ENCODE data around the gene TDP2. TPM values are rescaled to one million over a fixed set of nuclear protein-coding genes. Genes with fewer than 3 reads are reported as not detected.

Gene TDP2
- total RNA-seq, 1 donor from 2014 or later = 27.2 TPM

DNA sequence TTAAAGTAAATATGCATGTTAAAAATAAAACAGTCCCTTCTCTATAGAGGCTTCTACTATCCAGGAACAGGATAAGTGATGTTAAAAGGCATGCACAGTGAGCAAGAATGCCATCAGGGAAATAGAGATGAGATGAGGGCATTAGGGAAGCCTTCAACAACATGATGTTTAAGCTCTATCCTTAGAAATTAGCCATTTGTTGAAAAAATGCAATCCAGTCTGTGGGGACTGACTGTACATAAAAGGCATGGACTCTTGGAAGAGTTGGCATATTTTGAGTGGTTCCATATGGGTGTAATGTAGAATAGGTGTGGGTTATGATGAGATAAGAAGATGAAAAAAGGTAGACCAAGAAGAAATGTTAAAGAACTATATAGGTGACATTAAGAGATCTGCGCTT, 26.5 kb downstream of the TDP2 start:
- no peaks in the 10 kb centered on the region for H4K20me1 ChIP-seq (ENCODE audit: insufficient read depth, low read length)
- DNase-seq (ENCODE audit: low read depth) (no peak), FAIRE-seq (no peak)
- no peaks in the 10 kb centered on the region for H3K36me3 Mint-ChIP-seq (ENCODE audit: low read depth, unreplicated experiment)
- no peak overlapping the region for H3K9ac ChIP-seq (ENCODE audit: low read length)
- no peaks in the 10 kb centered on the region for H3K79me2 ChIP-seq (ENCODE audit: insufficient read depth, low read length)
- H3K27me3 Mint-ChIP-seq (ENCODE audit: low read depth, unreplicated experiment) = peaks cover under 1% of the 10 kb centered on the region
- H2AFZ ChIP-seq (ENCODE audit: low read depth, low read length) = no peak overlapping the region
- no peak overlapping the region for H3K4me3 ChIP-seq (ENCODE audit: insufficient read depth, low read depth, low read length)
- no peak overlapping the region for H3K27ac Mint-ChIP-seq (ENCODE audit: unreplicated experiment)
- no peak overlapping the region for H3K27ac ChIP-seq (ENCODE audit: low read depth, low read length)
- no peaks in the 10 kb centered on the region for H3K4me1 ChIP-seq (ENCODE audit: insufficient read depth, low read length)
- TF ChIP-seq, protein P1, sequence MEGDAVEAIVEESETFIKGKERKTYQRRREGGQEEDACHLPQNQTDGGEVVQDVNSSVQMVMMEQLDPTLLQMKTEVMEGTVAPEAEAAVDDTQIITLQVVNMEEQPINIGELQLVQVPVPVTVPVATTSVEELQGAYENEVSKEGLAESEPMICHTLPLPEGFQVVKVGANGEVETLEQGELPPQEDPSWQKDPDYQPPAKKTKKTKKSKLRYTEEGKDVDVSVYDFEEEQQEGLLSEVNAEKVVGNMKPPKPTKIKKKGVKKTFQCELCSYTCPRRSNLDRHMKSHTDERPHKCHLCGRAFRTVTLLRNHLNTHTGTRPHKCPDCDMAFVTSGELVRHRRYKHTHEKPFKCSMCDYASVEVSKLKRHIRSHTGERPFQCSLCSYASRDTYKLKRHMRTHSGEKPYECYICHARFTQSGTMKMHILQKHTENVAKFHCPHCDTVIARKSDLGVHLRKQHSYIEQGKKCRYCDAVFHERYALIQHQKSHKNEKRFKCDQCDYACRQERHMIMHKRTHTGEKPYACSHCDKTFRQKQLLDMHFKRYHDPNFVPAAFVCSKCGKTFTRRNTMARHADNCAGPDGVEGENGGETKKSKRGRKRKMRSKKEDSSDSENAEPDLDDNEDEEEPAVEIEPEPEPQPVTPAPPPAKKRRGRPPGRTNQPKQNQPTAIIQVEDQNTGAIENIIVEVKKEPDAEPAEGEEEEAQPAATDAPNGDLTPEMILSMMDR (IDR thresholded peaks at IDR 0.05; ENCODE audit: insufficient read depth, low read depth, low read length) = no peak
- TF ChIP-seq EZH2 (IDR thresholded peaks at IDR 0.05; ENCODE audit: insufficient read depth, low read length) = no peak
- H3K4me1 Mint-ChIP-seq (ENCODE audit: low read depth, unreplicated experiment) = peaks cover 1% of the 10 kb centered on the region
- H3K36me3 ChIP-seq (ENCODE audit: insufficient read depth, low read length) = no peaks in the 10 kb centered on the region
- H3K4me3 Mint-ChIP-seq (ENCODE audit: unreplicated experiment) = no peak overlapping the region
- no peaks in the 10 kb centered on the region for H3K27me3 ChIP-seq (ENCODE audit: insufficient read depth, low read length)
- no peaks in the 10 kb centered on the region for H3K9me3 ChIP-seq (ENCODE audit: insufficient read depth, low read depth, low read length)
- no peak overlapping the region for H3K4me2 ChIP-seq (ENCODE audit: low read length)
- peaks cover 5% of the 10 kb centered on the region for H3K9me3 Mint-ChIP-seq (ENCODE audit: unreplicated experiment)

DNA sequence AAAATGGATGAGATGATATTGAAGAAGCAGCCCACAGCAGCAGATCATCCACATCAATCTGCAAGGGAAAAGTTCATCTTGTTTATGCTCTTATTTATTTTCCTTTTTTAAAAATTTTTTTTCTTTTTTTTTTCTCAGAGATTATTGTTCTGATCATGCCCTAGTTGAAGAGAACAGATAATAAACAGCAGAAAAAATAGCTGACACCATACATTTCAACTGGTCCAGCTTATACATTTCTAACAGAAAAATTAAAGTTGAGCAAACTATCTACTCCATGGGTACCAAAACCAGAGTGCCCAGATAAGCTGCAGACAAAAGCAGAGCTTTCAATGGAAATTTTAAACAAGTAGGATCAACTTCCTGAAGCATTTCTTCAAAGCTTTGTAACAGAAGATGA, 30.0 kb downstream of the TDP2 start:
- Histone ChIP-seq H3K27me3 (ENCODE audit: insufficient read depth, low read length) (no peaks in the 10 kb centered on the region), H3K27ac (ENCODE audit: low read depth, low read length) (no peak overlapping the region), H3K79me2 (ENCODE audit: insufficient read depth, low read length) (no peaks in the 10 kb centered on the region), H3K4me2 (ENCODE audit: low read length) (no peak overlapping the region), H3K4me3 (ENCODE audit: insufficient read depth, low read depth, low read length) (no peak overlapping the region), H3K4me1 (ENCODE audit: insufficient read depth, low read length) (no peaks in the 10 kb centered on the region), H3K9me3 (ENCODE audit: insufficient read depth, low read depth, low read length) (no peaks in the 10 kb centered on the region), H3K36me3 (ENCODE audit: insufficient read depth, low read length) (no peaks in the 10 kb centered on the region), H3K9ac (ENCODE audit: low read length) (no peak overlapping the region), H4K20me1 (ENCODE audit: insufficient read depth, low read length) (no peaks in the 10 kb centered on the region), H2AFZ (ENCODE audit: low read depth, low read length) (no peak overlapping the region)
- H3K4me3 Mint-ChIP-seq (ENCODE audit: unreplicated experiment) = no peak overlapping the region
- peaks cover 1% of the 10 kb centered on the region for H3K4me1 Mint-ChIP-seq (ENCODE audit: low read depth, unreplicated experiment)
- H3K27ac Mint-ChIP-seq (ENCODE audit: unreplicated experiment) = no peak overlapping the region
- no peak for DNase-seq (ENCODE audit: low read depth)
- H3K9me3 Mint-ChIP-seq (ENCODE audit: unreplicated experiment) = peaks cover 5% of the 10 kb centered on the region
- FAIRE-seq = no peak
- no peaks in the 10 kb centered on the region for H3K27me3 Mint-ChIP-seq (ENCODE audit: low read depth, unreplicated experiment)
- no peaks in the 10 kb centered on the region for H3K36me3 Mint-ChIP-seq (ENCODE audit: low read depth, unreplicated experiment)
- TF ChIP-seq, protein P1 (IDR thresholded peaks at IDR 0.05; ENCODE audit: insufficient read depth, low read depth, low read length) = no peak
- TF ChIP-seq EZH2 (IDR thresholded peaks at IDR 0.05; ENCODE audit: insufficient read depth, low read length) = no peak

DNA sequence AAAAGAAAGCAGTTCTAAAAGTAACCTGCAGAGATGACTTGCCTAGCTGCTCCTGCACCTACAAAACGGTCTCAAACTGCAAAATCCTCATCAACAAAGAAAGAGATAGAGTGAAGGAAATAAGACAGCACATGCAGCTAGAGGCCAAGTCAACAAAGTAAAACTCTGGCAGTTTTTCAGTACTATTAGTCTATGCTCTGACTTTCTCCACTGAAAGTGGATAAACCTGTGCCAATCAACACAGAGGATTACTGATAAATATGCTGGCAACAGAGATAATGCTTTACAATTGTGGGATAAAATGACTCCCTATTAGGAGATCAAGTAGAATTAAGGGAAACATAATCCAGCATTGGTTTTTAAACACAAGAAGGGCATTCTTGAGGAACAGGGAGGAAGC, 34.1 kb downstream of the TDP2 start:
- H3K4me1 ChIP-seq (ENCODE audit: insufficient read depth, low read length) = no peaks in the 10 kb centered on the region

More for the DNA sequence above, 34.1 kb downstream of the TDP2 start:
- Mint-ChIP-seq H3K4me1 (ENCODE audit: low read depth, unreplicated experiment) (no peaks in the 10 kb centered on the region), H3K36me3 (ENCODE audit: low read depth, unreplicated experiment) (no peaks in the 10 kb centered on the region), H3K27ac (ENCODE audit: unreplicated experiment) (no peak overlapping the region), H3K27me3 (ENCODE audit: low read depth, unreplicated experiment) (no peaks in the 10 kb centered on the region), H3K9me3 (ENCODE audit: unreplicated experiment) (peaks cover 3% of the 10 kb centered on the region), H3K4me3 (ENCODE audit: unreplicated experiment) (no peak overlapping the region)
- Histone ChIP-seq H3K9ac (ENCODE audit: low read length) (no peak overlapping the region), H3K79me2 (ENCODE audit: insufficient read depth, low read length) (no peaks in the 10 kb centered on the region), H3K36me3 (ENCODE audit: insufficient read depth, low read length) (no peaks in the 10 kb centered on the region), H4K20me1 (ENCODE audit: insufficient read depth, low read length) (no peaks in the 10 kb centered on the region), H2AFZ (ENCODE audit: low read depth, low read length) (no peak overlapping the region), H3K9me3 (ENCODE audit: insufficient read depth, low read depth, low read length) (no peaks in the 10 kb centered on the region), H3K27me3 (ENCODE audit: insufficient read depth, low read length) (no peaks in the 10 kb centered on the region), H3K4me2 (ENCODE audit: low read length) (no peak overlapping the region), H3K27ac (ENCODE audit: low read depth, low read length) (no peak overlapping the region), H3K4me3 (ENCODE audit: insufficient read depth, low read depth, low read length) (no peak overlapping the region)
- no peak for DNase-seq (ENCODE audit: low read depth)
- TF ChIP-seq, protein P1 (IDR thresholded peaks at IDR 0.05; ENCODE audit: insufficient read depth, low read depth, low read length) = no peak
- no peak for TF ChIP-seq EZH2 (IDR thresholded peaks at IDR 0.05; ENCODE audit: insufficient read depth, low read length)
- no peak for FAIRE-seq

Measured in astrocyte (in vitro differentiated cells and primary cell).